Vagina (tissue), 2 donors: Measurements from ENCODE around the gene PALLD.

Source experiments
- CTCF ChIP-seq, 3 experiments: fragments of 450-650 bp in 2 of 3; fragments of 200-600 bp in 1 of 3; sonication (generic) in 1 of 3; IDR thresholded peaks; one replicate each; pipeline ENCODE4 v1.5.1; 2017 to 2019; ENCODE audit warnings: antibody characterized with exemption in 3 of 3, mild to moderate bottlenecking in 2 of 3, moderate library complexity in 2 of 3
- POLR2A ChIP-seq, 2 donors: fragments of 450-650 bp; IDR thresholded peaks; one replicate each; pipeline ENCODE4 v1.6.1; 2017; ENCODE audit warnings: antibody characterized with exemption in 2 of 2, mild to moderate bottlenecking in 2 of 2, moderate library complexity in 2 of 2
- POLR2AphosphoS5 ChIP-seq, 2 donors: sonication (generic); formaldehyde crosslinking; IDR thresholded peaks; one replicate each; pipeline ENCODE4 v1.9.0; 2017; ENCODE audit warnings: antibody characterized with exemption in 2 of 2, mild to moderate bottlenecking in 2 of 2, low read depth in 1 of 2; ENCODE audit not compliant: insufficient read depth in 1 of 2

GRCh38 chr4:168642591-168642990 lies 145.7 kb downstream of the PALLD start:
- TF ChIP-seq POLR2AphosphoS5 (IDR thresholded peaks at IDR 0.05; ENCODE audit: insufficient read depth in 1 of 2, low read depth in 1 of 2) (no peak), CTCF (IDR thresholded peaks at IDR 0.05) (no peak), POLR2A (IDR thresholded peaks at IDR 0.05) (no peak)
